ENCODE results near the gene ATF2.
"Not testable (repeated sequence)": the region's sequence is repeated elsewhere in the genome, so short reads cannot be mapped to it uniquely, and the experiment has no call there.

ATF2 gene

DNA sequence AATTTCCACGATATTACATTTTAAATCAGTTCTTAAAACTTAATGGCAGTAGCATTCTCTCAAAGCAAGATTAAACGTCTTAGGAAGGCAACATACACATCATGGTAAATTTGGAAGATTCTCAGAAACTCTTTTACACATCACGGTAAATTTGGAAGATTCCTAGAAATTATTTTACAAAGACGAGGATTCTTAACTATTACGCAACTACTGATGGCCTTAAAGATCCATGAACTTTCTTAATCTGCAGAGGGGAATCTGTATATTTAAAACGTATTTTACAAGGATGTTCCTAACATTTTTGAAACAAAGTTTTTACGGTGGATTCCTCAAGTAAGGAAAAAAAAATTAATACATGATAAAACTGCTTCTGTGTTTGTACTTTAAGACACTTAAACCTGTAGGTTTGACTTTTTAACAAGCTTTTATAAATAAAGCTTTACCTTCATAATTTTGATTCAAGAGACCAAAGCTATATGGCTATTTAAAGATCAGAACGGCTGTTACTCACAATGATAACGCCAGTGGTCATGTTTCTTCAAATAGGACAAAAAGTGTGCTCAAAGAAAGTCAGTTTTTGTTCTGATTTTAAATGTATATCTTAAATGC is 1.7 kb downstream of the ATF2 start:
- no peak for DNase-seq (ENCODE audit: low read depth)

DNA sequence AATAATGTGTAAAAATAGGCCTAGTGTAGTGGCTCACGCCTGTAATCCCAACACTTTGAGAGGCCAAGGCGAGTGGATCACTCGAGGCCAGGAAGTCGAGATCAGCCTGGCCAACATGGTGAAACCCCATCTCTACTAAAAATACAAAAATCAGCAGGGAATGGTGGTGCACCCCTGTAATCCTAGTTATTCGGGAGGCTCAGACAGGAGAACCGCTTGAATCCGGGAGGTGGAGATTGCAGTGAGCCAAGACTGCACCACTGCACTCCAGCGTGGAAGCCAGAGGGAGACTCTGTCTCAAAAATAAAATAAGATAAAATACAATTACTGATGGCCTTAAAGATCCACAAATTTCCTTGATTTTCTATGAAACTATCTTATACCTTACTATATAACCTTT is 3.8 kb downstream of the ATF2 start:
- no peak for DNase-seq (ENCODE audit: low read depth)

DNA sequence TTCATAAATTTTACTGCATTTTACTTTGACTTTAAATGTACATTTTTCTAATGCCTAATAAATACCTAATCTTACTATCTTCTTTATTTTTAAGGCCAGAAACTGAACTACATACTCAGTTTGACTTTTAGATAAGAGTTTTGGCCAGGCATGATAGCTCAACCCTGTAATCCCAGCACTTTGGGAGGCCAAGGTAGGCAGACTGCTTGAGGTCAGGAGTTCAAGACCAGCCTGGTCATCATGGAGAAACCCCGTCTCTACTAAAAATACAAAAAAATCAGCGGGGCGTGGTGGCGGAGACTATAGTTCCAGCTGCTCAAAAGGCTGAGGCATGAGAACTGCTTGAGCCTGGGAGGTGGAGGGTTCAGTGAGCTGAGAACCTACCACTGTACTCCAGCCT is 9.1 kb downstream of the ATF2 start:
- DNase-seq (ENCODE audit: low read depth), result no peak

DNA sequence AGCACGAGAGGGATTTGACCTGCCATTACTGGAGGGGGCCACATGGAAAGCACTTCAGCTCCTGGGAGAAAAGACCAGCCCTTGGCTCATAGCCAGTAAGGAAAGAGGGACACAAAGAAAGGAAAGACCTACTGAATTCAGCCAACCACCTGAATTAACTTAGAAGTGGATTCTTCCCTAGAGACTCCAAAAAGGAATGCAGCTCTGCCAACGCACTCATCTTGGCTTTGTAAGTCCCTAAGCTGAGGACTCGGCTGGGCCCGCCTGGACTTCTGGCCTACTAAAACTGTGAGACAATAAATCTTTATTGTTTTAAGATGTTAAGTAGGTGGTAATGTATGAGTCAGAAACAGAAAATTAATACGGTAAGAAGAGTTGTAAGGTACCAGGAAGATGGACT is 11.5 kb downstream of the ATF2 start:
- DNase-seq (ENCODE audit: low read depth), result no peak

DNA sequence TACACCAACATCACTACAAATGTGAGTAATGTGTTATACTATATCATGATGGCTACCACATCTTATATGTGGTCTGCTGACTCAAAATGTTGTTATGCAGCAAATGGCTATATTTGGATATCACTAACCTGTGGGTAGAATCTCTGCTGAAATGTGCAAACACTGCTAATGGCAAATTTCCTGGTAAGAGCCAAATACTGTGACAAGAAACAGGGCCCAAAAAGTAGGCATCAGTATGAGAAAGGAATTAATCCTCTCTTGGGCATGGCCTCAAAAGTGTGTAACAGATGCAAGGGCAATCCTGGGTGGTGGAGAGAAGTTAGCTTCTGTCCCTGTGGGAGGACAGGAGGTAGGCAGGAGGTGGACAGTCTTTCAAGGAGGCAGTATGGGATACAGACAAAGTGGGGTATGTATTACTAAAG is 13.3 kb downstream of the ATF2 start:
- DNase-seq (ENCODE audit: low read depth), result peak; percentile 60

DNA sequence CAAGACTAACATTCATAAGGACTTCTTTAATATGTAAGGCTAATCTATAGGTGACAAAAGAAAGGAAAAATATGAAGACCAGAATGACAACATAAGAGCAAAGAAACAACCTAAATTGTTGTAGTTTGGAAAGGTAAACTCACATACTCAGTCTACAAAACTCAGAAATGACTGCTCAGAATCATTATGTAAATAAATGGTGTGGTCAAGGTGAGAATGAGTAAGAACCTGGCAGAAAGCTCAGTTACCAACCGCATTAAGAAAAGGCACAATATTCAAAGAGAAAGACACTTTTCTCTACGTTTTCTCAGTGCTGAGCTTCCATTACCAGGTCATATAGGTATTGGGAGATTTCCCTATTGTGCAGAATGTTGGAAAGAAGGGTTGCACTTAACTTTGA is 15.8 kb downstream of the ATF2 start:
- DNase-seq (ENCODE audit: low read depth), result no peak

DNA sequence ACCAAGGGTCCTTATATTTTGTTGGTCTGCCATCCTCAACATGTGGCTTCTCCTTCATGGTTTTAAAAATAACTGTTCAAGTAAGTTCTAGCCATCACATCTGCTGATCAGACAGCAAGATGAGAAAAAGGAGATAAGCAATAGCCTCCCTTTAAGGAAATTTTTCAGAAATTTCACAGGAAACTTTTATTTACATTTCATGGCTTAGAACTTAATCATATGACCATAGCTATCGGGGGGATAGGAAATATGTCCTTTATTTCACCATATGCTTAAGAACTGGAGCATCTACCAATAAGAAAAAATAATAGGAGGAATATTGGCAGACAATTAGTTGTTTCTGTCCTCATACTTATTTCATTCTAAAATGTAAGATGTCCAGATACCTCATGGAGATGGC is 16.2 kb downstream of the ATF2 start:
- no peak for DNase-seq (ENCODE audit: low read depth)

DNA sequence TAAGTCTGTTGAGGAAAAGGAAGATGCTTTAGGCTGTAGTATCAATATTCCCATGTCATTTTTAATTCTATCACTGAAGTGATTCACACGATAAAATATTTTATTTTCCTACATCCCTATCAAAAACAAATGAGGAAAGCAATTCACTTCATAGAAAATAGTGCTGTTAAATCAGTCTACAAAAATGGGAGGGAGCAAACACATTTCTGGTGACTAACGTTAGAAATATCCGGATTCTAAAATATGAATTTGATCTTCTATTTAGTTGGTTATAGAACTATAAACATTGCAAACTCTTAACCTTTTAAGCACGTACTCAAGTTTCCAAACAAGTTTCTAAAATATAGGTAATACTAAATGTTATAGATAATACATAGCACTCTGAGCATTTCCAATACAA is 20.8 kb downstream of the ATF2 start:
- no peak for DNase-seq (ENCODE audit: low read depth)

DNA sequence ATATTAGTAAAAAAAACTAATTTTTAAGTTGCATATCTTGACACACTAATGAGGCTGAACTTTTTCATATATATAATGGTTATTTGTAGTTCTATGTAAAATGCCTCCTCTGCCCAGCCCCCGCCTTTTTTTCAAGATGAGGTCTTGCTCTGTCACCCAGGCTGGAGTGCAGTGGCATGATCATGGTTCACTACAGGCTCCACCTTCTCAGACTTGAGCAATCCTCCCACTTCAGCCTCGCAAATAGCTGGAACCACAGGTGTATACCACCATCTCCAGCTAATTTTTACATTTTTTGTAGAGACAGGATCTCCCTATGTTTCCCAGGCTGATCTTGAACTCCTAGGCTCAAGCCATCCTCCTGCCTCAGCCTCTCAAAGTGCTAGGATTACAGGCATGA is 24.3 kb downstream of the ATF2 start:
- no peak for DNase-seq (ENCODE audit: low read depth)

DNA sequence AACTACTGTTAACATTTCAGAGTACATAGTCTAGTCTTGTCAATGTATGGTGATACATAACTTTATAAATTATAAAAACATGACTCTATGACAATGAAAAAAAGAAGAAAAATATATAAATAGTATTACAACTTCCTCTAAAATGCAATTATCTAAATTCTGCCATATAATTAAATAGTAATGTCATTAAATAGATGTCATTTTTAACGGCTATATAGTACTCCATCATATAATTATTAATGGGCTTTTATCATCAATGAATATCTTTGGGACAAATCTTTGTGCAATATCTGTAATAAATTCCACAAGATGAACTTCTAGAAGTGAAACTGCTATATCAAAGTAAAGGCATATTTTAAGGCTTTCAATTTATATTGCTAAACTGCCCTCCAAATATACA is 24.8 kb downstream of the ATF2 start:
- DNase-seq (ENCODE audit: low read depth), result no peak

DNA sequence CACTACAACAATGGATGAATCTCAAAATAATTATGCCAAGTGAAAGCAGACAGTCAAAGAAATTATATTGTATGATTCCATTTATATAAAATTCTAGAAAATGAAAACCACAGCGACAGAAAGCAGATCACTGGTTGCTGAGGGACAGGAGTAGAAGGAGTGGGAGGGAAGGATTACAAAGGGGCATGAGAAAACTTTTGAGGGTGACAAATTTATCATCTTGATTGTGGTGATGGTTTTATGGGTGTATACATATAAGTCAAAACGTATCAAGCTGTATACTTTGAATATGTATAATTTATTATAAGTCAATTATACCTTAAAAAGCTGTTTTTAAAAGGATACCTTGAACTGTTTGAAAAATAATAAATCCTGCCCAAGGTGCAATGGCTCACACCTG is 27.7 kb downstream of the ATF2 start:
- no peak for DNase-seq (ENCODE audit: low read depth)

DNA sequence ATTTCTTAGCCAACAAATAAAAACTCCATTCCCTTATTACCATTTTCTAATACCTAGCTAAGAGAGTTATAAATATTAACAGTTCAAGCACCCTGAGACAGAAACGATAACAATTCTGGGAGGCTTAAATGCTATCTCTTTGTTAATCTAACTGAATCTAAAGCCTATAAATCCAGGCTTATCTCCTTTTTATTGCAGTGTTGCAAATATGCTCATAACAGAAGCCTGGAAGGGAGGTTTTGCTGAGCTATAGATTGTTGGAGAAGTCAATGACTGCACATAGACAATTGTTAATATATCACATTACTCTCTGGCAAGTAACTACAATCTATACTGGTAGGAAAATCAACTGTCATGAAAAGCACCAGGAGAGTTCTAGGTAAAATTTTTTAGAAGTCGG is 30.2 kb downstream of the ATF2 start:
- DNase-seq (ENCODE audit: low read depth), result no peak

DNA sequence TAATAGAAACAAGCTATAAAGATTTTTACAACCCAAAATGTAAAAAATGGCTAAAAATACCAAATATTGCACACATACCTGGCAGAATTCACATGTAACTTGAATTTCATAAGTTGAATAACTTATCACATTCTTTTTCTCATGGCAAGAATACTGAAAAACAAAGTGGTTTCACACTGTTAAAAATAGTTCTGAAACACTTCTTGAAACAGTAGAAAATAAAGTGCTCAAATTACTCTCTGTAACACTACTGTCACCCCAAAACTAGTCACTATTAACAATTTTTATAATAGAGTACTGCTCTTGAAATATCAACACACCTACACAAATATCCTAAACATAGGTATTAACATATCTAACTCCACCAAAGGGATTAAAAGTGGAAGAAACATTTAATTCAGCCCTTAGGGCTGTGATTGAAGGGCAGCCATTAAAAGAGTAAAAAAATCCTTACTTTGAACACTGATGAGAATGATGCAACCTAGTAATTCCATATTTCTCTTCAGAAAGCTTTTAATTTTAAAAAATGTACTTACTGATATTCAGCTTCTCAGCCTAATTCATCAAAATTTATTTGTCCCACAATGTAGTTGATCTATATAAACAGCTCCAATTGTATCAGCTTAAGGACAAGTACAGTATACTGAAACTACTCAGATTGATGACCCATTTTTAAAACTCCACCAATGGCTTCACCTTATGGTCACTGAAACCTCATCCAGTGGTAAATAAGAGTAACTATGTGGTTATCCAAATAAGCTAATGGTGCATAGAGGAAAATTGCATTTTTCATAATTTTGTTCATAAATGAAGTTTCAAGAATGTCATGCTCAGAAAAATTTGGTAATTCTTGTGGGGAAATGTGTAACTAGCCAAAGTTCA is 31.4 kb downstream of the ATF2 start:
- DNase-seq (ENCODE audit: low read depth), result no peak

DNA sequence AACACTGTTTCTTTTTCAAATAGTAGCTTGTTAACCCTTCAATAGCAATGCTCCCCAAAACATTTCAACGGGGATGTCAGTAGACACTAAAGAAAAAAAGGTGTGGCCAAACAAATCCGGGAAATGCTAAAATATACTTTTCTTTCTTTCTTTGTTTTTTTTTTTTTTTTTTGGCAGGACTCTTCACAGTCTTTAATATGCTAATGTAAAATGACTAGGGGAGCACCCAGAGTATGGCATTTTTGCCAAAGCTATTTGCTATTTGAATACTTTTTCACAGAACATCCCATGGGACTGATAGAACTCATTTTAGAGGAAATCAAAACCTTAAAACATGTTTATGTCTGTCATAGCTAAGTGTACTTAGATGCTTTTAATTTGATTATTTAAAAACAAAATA is 32.1 kb downstream of the ATF2 start:
- DNase-seq (ENCODE audit: low read depth), result no peak

DNA sequence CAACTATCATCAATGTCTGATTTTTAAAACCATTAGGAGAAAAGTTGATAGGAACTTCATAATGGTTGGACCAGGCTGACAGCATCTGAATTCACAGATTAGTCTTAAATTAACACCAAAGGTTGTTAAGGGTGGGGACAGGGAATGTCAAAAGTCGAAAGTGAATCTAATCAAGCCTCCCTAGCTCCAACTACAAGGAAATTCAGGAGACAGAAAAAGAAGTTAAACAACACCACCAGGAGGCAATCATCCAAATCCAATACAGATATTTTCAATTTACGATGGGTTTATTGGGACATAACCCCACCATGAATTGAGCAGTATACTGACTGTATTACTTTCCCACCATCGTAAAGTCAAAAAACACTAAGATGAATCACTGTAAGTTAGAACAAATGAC is 32.8 kb downstream of the ATF2 start:
- DNase-seq (ENCODE audit: low read depth), result no peak

DNA sequence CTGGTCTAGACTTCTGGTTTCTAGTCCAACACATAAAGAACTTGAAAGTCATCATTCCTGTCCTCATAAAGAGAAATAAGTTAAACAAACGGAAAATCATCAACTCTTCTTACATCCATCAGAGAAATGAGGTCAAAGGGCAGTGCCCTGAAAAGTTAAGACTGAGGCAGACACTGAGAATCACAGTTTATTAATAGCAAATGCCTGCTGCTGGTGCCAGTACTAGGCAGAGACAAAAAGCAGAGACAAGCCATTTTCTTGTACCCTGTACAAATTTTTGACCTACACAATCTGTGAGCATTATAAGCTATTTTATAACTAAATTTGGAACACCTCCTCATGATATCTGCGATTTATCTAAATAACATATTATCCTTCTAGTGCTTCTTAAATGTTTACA is 36.8 kb downstream of the ATF2 start:
- DNase-seq (ENCODE audit: low read depth), result no peak

DNA sequence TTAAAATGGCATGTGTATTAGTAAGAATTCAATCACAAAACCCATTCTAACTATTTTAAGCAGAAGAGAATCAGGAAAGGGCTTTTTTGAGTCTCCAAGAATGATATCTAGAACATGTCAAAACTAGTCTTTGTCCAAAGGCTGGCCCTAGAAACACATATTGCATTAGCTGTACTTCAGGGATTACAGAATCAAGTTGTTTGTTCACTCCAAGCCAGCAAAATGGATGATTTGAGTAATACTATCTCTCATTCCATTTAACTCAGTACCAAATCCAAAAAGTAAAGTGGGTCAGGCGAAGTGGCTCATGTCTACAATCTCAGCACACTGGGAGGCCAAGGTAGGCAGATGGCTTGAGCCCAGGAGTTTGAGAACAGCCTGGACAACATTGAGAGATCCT is 41.3 kb downstream of the ATF2 start:
- no peak for DNase-seq (ENCODE audit: low read depth)

DNA sequence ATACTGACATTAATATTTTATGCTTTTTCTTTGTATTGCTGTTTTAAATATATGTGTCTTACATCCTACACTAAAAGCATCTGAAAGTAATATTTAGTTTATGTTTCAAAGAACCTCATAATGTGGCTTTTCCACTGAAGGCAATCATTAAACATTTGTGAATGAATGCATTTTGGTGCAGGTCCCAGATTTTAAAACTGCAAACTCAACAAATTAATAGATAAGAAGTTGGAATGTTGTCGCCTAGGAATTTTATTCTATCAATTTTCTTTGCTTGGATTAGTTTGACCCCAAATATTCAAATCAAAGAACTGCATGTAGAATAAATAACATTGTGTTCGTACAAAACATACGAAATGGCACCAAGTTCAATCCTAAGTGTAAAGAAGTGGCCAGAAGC is 44.7 kb downstream of the ATF2 start:
- no peak for DNase-seq (ENCODE audit: low read depth)

DNA sequence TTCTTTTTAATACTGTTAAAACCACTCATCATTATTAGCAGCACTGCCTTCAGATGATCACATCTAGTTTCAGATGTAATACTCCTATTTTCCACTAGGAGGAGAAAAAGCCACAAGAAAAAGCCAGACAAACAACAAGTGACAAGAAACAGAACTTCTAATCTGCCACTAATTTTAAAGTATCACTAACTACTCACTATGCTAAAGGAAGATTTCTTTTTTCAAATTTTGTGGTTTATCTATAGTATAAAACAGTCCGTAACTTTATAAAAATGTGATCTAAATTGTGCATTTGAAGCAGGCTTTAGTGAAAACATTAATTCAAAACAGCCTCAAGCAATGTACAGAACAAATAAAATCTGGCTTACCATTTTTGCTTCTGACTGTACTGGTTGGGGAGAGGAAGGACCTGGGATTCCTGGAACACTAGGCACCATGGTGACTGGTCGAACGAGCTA is 56.8 kb downstream of the ATF2 start:
- no peak for DNase-seq (ENCODE audit: low read depth)

DNA sequence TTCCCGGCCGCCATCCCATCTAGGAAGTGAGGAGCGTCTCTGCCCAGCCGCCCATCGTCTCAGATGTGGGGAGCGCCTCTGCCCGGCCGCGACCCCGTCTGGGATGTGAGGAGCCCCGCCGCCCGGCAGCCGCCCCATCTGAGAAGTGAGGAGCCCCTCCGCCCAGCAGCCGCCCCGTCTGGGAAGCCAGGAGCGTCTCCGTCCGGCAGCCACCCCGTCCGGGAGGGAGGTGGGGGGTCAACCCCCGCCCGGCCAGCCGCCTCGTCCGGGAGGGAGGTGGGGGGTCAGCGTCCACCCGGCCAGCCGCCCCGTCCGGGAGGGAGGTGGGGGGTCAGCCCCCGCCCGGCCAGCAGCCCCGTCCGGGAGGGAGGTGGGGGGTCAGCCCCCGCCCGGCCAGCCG is 59.9 kb downstream of the ATF2 start:
- not testable (repeated sequence) for DNase-seq (ENCODE audit: low read depth)

DNA sequence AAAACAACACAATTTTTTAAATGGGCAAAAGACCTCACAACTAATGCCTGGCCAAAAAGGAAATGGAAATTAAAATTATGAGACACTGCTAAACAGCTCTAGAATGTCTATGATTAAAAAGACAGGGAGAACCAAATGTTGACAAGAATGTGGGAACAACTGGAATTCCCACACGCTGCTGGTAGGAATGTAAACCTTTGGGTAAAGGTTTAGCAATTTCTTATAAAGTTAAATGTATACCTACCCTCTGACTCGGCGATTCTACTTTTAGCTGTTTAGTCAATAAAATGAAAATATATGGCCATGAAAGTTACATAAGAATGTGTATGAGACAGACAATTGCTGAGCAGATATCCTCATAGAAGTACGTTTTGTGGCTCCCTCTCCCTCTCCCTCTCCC is 60.9 kb downstream of the ATF2 start:
- no peak for DNase-seq (ENCODE audit: low read depth)

DNA sequence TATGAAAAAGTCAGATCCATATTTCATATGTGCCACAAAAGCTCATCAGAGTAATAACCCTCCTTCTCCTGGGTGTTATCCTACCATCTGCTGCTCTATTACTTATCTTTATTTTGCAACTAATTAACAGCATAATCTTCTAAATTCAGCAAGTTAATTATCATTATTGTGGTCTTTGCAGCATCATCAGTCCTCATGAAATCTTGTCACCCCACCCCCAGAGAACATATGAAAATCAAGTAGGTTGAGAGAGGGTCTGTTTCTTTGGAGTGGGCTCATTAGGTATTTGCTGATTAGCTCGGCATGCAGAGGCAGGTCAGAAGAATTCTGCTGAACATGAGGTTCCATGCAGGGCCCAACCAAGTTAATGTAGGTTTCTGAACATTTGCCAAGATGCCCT is 64.8 kb downstream of the ATF2 start:
- DNase-seq (ENCODE audit: low read depth), result no peak

DNA sequence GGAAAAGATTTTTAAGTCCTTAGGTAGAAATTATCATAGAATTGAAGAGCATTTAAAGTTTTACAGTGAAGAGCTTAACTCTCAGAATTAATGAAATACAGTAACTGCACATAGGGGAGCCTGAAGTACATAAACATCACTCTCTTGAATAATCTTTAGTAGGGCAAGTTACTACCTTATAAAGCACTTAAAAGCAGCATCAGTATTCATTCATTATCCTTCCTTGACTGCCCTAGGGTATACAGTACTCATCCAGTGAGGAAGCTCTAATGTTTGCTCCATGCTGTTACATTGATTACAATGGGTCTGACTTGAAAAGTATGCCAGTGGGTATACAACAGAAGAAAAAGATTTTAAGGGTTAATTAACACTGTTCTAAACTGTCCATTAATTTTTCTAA is 66.5 kb downstream of the ATF2 start:
- no peak for DNase-seq (ENCODE audit: low read depth)

DNA sequence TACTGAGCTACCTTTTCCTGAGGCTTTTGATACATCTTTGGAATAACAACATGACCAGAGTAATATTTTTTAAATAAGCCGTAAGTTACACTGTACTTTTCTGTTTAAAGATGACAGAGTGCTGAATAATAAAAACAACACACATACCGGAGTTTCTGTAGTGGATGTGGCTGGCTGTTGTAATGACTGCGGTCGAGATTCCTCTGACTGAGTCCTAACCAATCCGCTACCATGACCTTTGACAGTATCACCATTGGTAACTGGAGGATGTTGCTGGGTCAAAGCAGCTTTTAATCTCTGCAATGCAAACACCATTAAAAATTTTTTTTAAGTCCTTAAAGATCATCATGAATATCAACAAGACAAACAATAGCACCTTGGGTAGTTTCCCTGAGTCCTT is 70.7 kb downstream of the ATF2 start:
- DNase-seq (ENCODE audit: low read depth), result peak; percentile 63
